GM23338 (cell line): ENCODE measurements around the gene ACOD1.

ENCODE experiments used
- CREB1 ChIP-seq: fragments of 250-450 bp; sonication (Bioruptor Pico); IDR thresholded peaks from 2 replicates; pipeline ENCODE4 v1.5.0; 2020; ENCODE audit warnings: low read depth, mild to moderate bottlenecking, moderate library complexity
- CTCF ChIP-seq, 2 experiments: fragments of 200-600 bp in 1 of 2; sonication (generic) in 1 of 2; conservative IDR thresholded peaks; 2 replicates each; pipeline versions ENCODE4 v1.5.1 to v1.6.1; 2016 to 2017; ENCODE audit warnings: antibody characterized with exemption in 2 of 2, low read depth in 2 of 2, mild to moderate bottlenecking in 2 of 2, moderate library complexity in 1 of 2
- EZH2 ChIP-seq: fragments of 200-600 bp; sonication (generic); IDR thresholded peaks from one replicate; pipeline ENCODE4 v1.8.0; 2017; ENCODE audit warnings: antibody characterized with exemption, mild to moderate bottlenecking, low read depth; ENCODE audit not compliant: unreplicated experiment
- EZH2phosphoT487 ChIP-seq: fragments of 200-600 bp; sonication (generic); IDR thresholded peaks from one replicate; pipeline ENCODE4 v1.8.1; 2018; ENCODE audit warnings: antibody characterized with exemption; ENCODE audit not compliant: unreplicated experiment
- POLR2AphosphoS5 ChIP-seq: IDR thresholded peaks from 2 replicates; pipeline ENCODE4 v1.6.1; 2016; ENCODE audit warnings: antibody characterized with exemption, low read depth
- REST ChIP-seq: IDR thresholded peaks from one replicate; pipeline ENCODE4 v1.6.1; 2018; ENCODE audit warnings: antibody characterized with exemption; ENCODE audit not compliant: unreplicated experiment

- TF ChIP-seq CTCF (conservative IDR thresholded peaks at IDR 0.05; ENCODE audit: low read depth in 2 of 2) (no peak), POLR2AphosphoS5 (no peak), EZH2phosphoT487 (no peak), CREB1 (CRISPR knock-in tag) (no peak), REST (no peak), EZH2 (no peak)
These were observed 34.4 kb upstream of the ACOD1 start for GRCh38 chr13:76913898-76914297.
